Ishikawa (cell line): Measurements from ENCODE around the gene NOVA1.

Experiments used
- CEBPB ChIP-seq: IDR thresholded peaks from 2 replicates; pipeline ENCODE4 v1.6.1; 2012
- CREB1 ChIP-seq: IDR thresholded peaks from 2 replicates; pipeline ENCODE4 v1.6.1; 2012; ENCODE audit warnings: low read depth
- EGR1 ChIP-seq: IDR thresholded peaks from 2 replicates; pipeline ENCODE4 v1.6.1; 2012
- EP300 ChIP-seq: IDR thresholded peaks from 2 replicates; pipeline ENCODE4 v1.6.1; 2012; ENCODE audit warnings: borderline replicate concordance
- FOXM1 ChIP-seq: IDR thresholded peaks from 2 replicates; pipeline ENCODE4 v1.6.1; 2012; ENCODE audit warnings: low read depth, borderline replicate concordance
- RAD21 ChIP-seq: IDR thresholded peaks from 2 replicates; pipeline ENCODE4 v1.6.1; 2012; ENCODE audit warnings: low read depth
- TAF1 ChIP-seq: IDR thresholded peaks from 2 replicates; pipeline ENCODE4 v1.6.1; 2012; ENCODE audit warnings: low read depth, mild to moderate bottlenecking
- TCF12 ChIP-seq: IDR thresholded peaks from 2 replicates; pipeline ENCODE4 v1.6.1; 2012; ENCODE audit warnings: low read depth
- TEAD4 ChIP-seq: IDR thresholded peaks from 2 replicates; pipeline ENCODE4 v1.6.1; 2012
- YY1 ChIP-seq: IDR thresholded peaks from 2 replicates; pipeline ENCODE4 v1.6.1; 2012; ENCODE audit warnings: low read depth
- ZBTB7A ChIP-seq: IDR thresholded peaks from 2 replicates; pipeline ENCODE4 v1.6.1; 2012; ENCODE audit warnings: low read depth
- TF ChIP-seq, protein P1 (sequence below): IDR thresholded peaks from 2 replicates; pipeline ENCODE4 v1.6.1; 2012; ENCODE audit warnings: low read depth, mild to moderate bottlenecking
- TF ChIP-seq, protein P2 (sequence below): IDR thresholded peaks from 2 replicates; pipeline ENCODE4 v1.6.1; 2012
- TF ChIP-seq, protein P3 (sequence below): IDR thresholded peaks from 2 replicates; pipeline ENCODE4 v1.6.1; 2012

DNA sequence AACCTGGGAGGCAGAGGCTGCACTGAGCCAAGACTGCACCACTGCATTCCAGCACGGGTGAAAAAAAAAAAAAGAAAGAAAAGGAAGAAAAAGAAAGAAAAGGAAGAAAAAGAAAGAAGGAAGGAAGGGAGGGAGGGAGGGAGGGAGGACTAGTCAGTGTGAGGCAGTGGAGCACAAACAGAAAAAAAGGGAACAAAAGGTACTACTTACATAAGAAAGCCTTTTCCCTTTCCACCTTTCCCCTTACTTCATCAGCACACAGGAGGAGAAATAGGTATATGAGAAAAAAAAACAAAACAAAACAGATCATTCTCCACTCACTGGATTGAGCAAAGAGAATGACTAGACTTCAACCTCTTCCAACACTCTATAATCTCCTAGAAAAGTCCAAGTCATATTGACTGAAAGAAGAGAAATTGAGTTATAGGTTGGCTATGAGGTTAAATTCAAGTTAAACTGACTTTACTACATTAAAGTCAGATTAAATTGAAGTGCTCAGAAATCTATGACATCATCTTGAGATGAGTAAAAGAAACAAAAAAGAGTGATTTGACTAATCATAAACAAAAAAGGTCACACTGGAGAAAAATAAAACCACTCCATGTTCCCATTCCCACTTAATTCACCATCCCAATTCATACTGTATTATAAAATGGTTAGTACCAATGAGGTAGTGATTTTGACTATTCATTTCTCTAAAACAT is 43.6 kb downstream of the NOVA1 start:
- TF ChIP-seq FOXM1 (no peak), CREB1 (no peak), CEBPB (no peak), RAD21 (no peak), TAF1 (no peak), EGR1 (no peak), EP300 (no peak), ZBTB7A (no peak), TEAD4 (no peak), YY1 (no peak), TCF12 (no peak)
- TF ChIP-seq, protein P1, sequence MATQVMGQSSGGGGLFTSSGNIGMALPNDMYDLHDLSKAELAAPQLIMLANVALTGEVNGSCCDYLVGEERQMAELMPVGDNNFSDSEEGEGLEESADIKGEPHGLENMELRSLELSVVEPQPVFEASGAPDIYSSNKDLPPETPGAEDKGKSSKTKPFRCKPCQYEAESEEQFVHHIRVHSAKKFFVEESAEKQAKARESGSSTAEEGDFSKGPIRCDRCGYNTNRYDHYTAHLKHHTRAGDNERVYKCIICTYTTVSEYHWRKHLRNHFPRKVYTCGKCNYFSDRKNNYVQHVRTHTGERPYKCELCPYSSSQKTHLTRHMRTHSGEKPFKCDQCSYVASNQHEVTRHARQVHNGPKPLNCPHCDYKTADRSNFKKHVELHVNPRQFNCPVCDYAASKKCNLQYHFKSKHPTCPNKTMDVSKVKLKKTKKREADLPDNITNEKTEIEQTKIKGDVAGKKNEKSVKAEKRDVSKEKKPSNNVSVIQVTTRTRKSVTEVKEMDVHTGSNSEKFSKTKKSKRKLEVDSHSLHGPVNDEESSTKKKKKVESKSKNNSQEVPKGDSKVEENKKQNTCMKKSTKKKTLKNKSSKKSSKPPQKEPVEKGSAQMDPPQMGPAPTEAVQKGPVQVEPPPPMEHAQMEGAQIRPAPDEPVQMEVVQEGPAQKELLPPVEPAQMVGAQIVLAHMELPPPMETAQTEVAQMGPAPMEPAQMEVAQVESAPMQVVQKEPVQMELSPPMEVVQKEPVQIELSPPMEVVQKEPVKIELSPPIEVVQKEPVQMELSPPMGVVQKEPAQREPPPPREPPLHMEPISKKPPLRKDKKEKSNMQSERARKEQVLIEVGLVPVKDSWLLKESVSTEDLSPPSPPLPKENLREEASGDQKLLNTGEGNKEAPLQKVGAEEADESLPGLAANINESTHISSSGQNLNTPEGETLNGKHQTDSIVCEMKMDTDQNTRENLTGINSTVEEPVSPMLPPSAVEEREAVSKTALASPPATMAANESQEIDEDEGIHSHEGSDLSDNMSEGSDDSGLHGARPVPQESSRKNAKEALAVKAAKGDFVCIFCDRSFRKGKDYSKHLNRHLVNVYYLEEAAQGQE: no peak
- TF ChIP-seq, protein P2, sequence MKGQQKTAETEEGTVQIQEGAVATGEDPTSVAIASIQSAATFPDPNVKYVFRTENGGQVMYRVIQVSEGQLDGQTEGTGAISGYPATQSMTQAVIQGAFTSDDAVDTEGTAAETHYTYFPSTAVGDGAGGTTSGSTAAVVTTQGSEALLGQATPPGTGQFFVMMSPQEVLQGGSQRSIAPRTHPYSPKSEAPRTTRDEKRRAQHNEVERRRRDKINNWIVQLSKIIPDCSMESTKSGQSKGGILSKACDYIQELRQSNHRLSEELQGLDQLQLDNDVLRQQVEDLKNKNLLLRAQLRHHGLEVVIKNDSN: no peak
- TF ChIP-seq, protein P3, sequence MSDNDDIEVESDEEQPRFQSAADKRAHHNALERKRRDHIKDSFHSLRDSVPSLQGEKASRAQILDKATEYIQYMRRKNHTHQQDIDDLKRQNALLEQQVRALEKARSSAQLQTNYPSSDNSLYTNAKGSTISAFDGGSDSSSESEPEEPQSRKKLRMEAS: no peak
